Parathyroid adenoma (tissue), 2 donors: Measurements from ENCODE around the gene NDUFA12.
"Not testable (repeated sequence)": the region's sequence is repeated elsewhere in the genome, so short reads cannot be mapped to it uniquely, and the experiment has no call there.

Experiments used
- H2AFZ ChIP-seq: fragments of 300-600 bp; sonication (generic); one replicate; pipeline ENCODE4 v1.7.0; 2017; ENCODE audit warnings: antibody characterized with exemption, mild to moderate bottlenecking
- H3K27ac ChIP-seq: fragments of 300-600 bp; sonication (generic); one replicate; pipeline ENCODE4 v1.7.0; 2017
- H3K27me3 ChIP-seq: fragments of 300-600 bp; sonication (generic); one replicate; pipeline ENCODE4 v1.7.0; 2017; ENCODE audit warnings: low read length; ENCODE audit not compliant: control insufficient read depth, insufficient read depth
- H3K36me3 ChIP-seq: fragments of 300-600 bp; sonication (generic); one replicate; pipeline ENCODE4 v1.7.0; 2017; ENCODE audit warnings: low read length; ENCODE audit not compliant: control insufficient read depth, insufficient read depth
- H3K4me1 ChIP-seq: fragments of 300-600 bp; sonication (generic); one replicate; pipeline ENCODE4 v1.7.0; 2017; ENCODE audit warnings: control low read depth
- H3K4me2 ChIP-seq: fragments of 300-600 bp; sonication (generic); one replicate; pipeline ENCODE4 v1.7.0; 2017; ENCODE audit warnings: low read length
- H3K4me3 ChIP-seq: fragments of 300-600 bp; sonication (generic); one replicate; pipeline ENCODE4 v1.7.0; 2017; ENCODE audit warnings: low read depth, low read length
- H3K79me2 ChIP-seq: fragments of 300-600 bp; sonication (generic); one replicate; pipeline ENCODE4 v1.7.0; 2017; ENCODE audit warnings: control low read depth
- H3K9ac ChIP-seq: fragments of 300-600 bp; sonication (generic); one replicate; pipeline ENCODE4 v1.7.0; 2017; ENCODE audit warnings: mild to moderate bottlenecking
- H3K9me3 ChIP-seq: fragments of 300-600 bp; sonication (generic); one replicate; pipeline ENCODE4 v1.7.0; 2017; ENCODE audit warnings: low read length; ENCODE audit not compliant: control insufficient read depth
- CTCF ChIP-seq: fragments of 300-600 bp; sonication (generic); IDR thresholded peaks from one replicate; pipeline ENCODE4 v1.7.0; 2017; ENCODE audit warnings: antibody characterized with exemption, mild to moderate bottlenecking
- donor health status: primary hyperparathyroidism.

The NDUFA12 gene

DNA sequence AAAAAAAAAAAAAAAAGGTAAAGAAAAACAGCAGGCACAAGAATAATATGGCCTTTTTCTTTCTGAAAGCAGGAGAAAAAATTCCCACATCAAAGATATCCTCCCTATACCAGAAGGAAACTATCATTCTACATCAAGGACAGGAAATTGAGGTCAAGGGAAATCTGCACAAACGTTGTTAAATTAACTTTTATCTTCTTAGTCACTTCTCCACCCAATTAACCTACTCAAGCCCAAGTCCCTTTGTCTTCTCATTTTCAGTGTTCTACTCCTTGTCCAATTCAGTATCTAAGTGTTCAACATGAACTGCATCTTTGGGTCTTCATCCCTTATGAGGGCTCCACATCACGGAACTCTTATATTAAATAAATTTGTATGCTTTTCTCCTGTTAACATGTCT, 15.7 kb downstream of the NDUFA12 start:
- Histone ChIP-seq H3K79me2 (peaks cover 17% of the 10 kb centered on the region), H2AFZ (no peak overlapping the region), H3K4me3 (no peak overlapping the region), H3K4me2 (no peak overlapping the region), H3K36me3 (no peaks in the 10 kb centered on the region), H3K27me3 (no peaks in the 10 kb centered on the region), H3K9ac (no peak overlapping the region), H3K27ac (no peak overlapping the region), H3K9me3 (no peaks in the 10 kb centered on the region), H3K4me1 (peaks cover 7% of the 10 kb centered on the region)
- TF ChIP-seq CTCF, result no peak

GRCh38 chr12:94987076-94987669, 16.3 kb downstream of the NDUFA12 start:
- H3K4me3 ChIP-seq, result no peak overlapping the region

GRCh38 chr12:94985099-94985498, 18.4 kb downstream of the NDUFA12 start:
- not testable (repeated sequence) for H3K4me3 ChIP-seq, H3K9ac ChIP-seq, H3K36me3 ChIP-seq, H2AFZ ChIP-seq, H3K4me2 ChIP-seq, H3K9me3 ChIP-seq, H3K27me3 ChIP-seq, H3K27ac ChIP-seq
- peaks cover 12% of the 10 kb centered on the region for H3K4me1 ChIP-seq
- peaks cover 10% of the 10 kb centered on the region for H3K79me2 ChIP-seq

More at GRCh38 chr12:94987076-94987669, 16.3 kb downstream of the NDUFA12 start:
- Histone ChIP-seq H3K36me3 (no peaks in the 10 kb centered on the region), H3K79me2 (peaks cover 14% of the 10 kb centered on the region), H3K27me3 (no peaks in the 10 kb centered on the region), H3K4me1 (peaks cover 12% of the 10 kb centered on the region), H3K9me3 (no peaks in the 10 kb centered on the region), H2AFZ (no peak overlapping the region), H3K4me2 (no peak overlapping the region), H3K27ac (no peak overlapping the region), H3K9ac (no peak overlapping the region)
- TF ChIP-seq CTCF, result no peak

- no peak overlapping the region for H3K4me3 ChIP-seq
- TF ChIP-seq CTCF, result no peak
- H3K27ac ChIP-seq, result no peak overlapping the region
- no peak overlapping the region for H3K4me2 ChIP-seq
- no peaks in the 10 kb centered on the region for H3K36me3 ChIP-seq
- H3K79me2 ChIP-seq, result peaks cover 7% of the 10 kb centered on the region
- peaks cover 12% of the 10 kb centered on the region for H3K4me1 ChIP-seq
- no peak overlapping the region for H3K9ac ChIP-seq
- no peaks in the 10 kb centered on the region for H3K27me3 ChIP-seq
- H2AFZ ChIP-seq, result no peak overlapping the region
- no peaks in the 10 kb centered on the region for H3K9me3 ChIP-seq
These were observed 20.2 kb downstream of the NDUFA12 start for GRCh38 chr12:94983321-94983720.

- H2AFZ ChIP-seq, result no peak overlapping the region
- no peak overlapping the region for H3K9ac ChIP-seq
- H3K79me2 ChIP-seq, result peaks cover 7% of the 10 kb centered on the region
- no peaks in the 10 kb centered on the region for H3K9me3 ChIP-seq
- no peaks in the 10 kb centered on the region for H3K36me3 ChIP-seq
- H3K27ac ChIP-seq, result no peak overlapping the region
- H3K4me2 ChIP-seq, result no peak overlapping the region
- H3K27me3 ChIP-seq, result no peaks in the 10 kb centered on the region
- H3K4me3 ChIP-seq, result no peak overlapping the region
- peaks cover 12% of the 10 kb centered on the region for H3K4me1 ChIP-seq
- no peak for TF ChIP-seq CTCF
These were observed 21.0 kb downstream of the NDUFA12 start for GRCh38 chr12:94982456-94982855.
